HPDE6-E6E7 (cell line): ENCODE measurements around the gene DNM1L.

Source experiments
- DNase-seq: peaks from one replicate; pipeline ENCODE4 v3.0.0; 2011; ENCODE audit warnings: missing footprints; ENCODE audit errors: extremely low spot score

Gene DNM1L

GRCh38 chr12:32756476-32757066 lies 77.5 kb downstream of the DNM1L start:
- DNase-seq = no peak

- no peak for DNase-seq
Measured at GRCh38 chr12:32757157-32757556, 78.1 kb downstream of the DNM1L start.

DNA sequence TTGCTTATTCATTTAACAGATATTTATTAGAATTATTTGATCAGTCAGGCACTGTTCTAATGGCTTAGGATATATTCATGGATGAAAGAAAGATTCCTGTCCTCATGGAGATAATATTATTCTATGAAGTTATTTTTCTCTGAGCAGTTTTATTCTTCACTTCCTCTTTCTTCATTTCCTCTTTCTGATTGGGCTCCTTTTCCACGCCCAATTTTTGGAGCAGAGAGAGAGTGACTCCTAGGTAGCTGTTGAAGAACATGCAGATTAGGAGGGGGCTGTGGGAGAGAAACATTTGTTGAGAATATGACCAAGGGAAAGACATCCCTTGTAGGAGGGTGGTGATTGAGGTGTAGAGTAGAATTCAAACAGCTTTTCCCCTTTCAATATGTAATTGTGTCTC lies 82.6 kb downstream of the DNM1L start:
- no peak for DNase-seq

- no peak for DNase-seq
Measured at GRCh38 chr12:32765906-32766305, 86.8 kb downstream of the DNM1L start.

GRCh38 chr12:32768518-32768917 lies 89.4 kb downstream of the DNM1L start:
- no peak for DNase-seq

- no peak for DNase-seq
Measured at GRCh38 chr12:32770141-32770540, 91.0 kb downstream of the DNM1L start.

DNA sequence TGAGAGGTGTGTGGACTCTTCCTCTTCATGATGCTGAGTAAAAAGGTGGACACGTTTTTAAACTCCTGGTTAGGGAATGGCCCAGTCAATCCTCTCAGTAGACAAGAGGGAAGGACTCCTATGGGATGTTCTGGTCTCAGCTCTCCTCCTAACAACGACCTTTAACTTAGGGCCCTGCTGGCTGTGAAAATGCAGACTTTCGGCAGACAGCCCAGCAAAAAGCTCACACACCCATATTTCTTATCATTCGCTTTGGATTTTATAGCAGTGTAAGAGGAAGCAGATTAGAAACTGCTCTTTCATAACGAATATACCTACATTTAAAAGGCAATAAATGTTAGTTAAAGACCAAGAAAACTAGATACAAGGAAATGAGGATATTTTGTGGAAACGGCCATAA lies 94.6 kb downstream of the DNM1L start:
- no peak for DNase-seq

- no peak for DNase-seq
Measured at GRCh38 chr12:32776258-32776657, 97.2 kb downstream of the DNM1L start.

DNA sequence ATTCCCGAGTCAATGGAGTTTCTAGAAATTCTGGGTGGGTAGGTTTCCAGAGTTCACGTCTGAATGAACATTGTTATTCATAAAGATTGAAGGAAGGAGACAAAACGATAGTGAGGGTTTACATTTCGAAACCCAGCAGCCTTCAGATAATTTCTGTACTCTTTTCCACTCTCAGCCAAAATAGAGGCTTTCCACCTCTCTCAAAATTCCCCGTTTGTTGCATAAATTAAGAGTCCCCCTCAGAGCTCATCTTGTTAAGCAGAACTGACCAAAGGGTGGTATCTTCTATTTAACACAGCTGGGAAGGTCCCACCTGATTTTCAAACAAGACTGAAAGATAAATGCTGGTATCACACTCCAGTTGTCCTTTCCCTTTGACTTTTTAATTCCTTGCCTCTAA lies 98.1 kb downstream of the DNM1L start:
- no peak for DNase-seq

DNA sequence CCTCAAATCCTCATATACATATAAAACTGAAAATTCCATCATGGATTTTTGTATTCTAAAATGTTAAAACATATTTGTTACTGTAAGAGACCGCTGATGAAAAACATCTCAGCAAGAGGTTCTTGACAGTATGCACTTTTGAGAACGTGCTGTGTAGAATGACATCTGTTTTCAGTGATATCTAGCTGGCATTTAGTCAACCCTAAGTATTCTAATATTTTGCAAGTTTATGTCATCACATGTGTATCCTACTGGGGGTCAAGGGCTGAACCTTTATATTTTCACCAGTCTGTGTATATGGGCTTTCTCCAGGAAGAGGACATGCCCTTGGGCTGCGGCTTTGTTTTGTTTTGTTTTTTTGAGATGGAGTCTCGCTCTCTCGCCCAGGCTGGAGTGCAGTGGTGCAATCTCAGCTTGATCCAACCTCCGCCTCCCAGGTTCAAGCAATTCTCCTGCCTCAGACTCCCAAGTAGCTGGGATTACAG lies 98.6 kb downstream of the DNM1L start:
- no peak for DNase-seq

DNA sequence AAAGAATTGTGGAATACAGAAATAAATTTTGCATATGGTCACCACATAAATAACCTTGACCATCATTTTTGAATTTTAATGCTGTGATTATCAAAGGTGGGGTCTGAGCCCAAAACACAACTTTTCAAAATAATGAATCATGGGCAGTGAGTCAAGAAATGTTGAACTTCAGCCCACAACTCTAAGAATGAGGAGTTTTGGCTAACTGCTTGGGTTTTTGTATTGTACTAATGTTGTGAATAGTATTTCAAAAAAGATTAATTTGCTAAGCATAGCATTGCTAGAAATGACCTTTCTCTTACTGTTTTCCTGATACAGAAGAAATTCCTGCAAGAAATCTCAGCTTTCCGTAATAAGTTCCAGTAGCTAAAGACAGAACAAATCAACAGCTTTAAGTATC lies 101.0 kb downstream of the DNM1L start:
- DNase-seq = no peak

- DNase-seq = no peak
Measured at GRCh38 chr12:32783029-32783428, 103.9 kb downstream of the DNM1L start.

DNA sequence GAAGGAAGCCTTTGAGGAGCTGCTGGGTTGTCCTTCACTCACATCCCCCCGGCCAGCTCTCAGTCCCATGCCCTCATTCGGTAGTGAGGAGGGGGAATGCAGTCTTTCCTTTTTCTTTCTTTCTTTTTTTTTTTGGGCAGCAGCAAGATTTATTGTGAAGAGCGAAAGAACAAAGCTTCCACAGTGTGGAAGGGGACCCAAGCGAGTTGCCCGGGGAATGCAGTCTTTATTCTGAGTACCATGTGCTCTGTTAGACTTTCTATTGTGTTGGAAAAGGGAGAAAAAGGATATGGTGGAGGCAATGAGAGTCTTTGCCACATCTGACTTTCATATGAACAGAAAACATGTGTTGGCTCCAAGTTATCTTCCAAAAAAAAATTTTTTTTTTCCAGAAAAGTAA lies 106.5 kb downstream of the DNM1L start:
- DNase-seq = no peak

GRCh38 chr12:32788405-32788804 lies 109.3 kb downstream of the DNM1L start:
- DNase-seq = no peak

DNA sequence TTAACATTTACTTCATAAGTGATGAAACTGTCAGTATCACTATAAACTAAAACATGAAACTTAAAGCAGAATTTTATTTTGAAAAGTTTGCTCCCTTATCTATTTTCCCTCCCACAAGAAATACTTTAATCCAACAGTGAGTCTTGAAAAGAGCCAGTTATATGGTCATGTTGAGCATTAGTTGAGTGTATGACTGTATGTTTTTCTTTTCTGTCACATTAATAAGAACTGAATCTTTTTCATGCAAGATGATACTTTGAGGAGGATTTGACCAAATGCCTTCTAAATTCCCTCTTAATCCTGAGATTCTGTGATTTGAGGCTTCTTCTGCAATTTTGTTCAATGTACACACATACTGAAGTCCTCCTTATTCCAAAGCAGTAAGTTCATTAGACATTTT lies 110.3 kb downstream of the DNM1L start:
- no peak for DNase-seq

GRCh38 chr12:32789916-32790315 lies 110.8 kb downstream of the DNM1L start:
- DNase-seq = no peak

DNA sequence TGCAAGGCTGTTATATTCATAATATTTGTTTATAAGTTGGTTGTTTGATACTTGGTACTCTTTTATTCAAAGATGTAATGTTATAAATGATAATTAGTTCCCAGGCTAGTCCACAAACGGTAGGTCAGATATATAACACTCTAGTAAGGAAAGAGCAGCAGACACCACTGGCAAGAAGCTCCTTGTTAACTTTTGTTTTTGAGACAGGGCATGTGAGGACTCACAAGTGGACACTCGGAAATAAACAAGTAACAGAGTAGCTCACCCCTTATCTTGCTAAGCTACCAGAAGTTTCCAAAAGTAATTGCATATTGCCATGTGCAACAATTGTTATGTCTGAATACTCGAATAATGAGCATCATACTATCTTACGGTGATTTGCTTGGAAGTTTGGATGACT lies 115.2 kb downstream of the DNM1L start:
- DNase-seq = no peak
